ENCODE data around the gene YJEFN3. TPM values are rescaled to one million over a fixed set of nuclear protein-coding genes. Genes with fewer than 3 reads are reported as not detected.
A peak's percentile ranks its signal among the peaks of the same experiment; 100 is the strongest.

Gene YJEFN3
- total RNA-seq, 1 experiment from 2014 or later = 6.1 TPM

DNA sequence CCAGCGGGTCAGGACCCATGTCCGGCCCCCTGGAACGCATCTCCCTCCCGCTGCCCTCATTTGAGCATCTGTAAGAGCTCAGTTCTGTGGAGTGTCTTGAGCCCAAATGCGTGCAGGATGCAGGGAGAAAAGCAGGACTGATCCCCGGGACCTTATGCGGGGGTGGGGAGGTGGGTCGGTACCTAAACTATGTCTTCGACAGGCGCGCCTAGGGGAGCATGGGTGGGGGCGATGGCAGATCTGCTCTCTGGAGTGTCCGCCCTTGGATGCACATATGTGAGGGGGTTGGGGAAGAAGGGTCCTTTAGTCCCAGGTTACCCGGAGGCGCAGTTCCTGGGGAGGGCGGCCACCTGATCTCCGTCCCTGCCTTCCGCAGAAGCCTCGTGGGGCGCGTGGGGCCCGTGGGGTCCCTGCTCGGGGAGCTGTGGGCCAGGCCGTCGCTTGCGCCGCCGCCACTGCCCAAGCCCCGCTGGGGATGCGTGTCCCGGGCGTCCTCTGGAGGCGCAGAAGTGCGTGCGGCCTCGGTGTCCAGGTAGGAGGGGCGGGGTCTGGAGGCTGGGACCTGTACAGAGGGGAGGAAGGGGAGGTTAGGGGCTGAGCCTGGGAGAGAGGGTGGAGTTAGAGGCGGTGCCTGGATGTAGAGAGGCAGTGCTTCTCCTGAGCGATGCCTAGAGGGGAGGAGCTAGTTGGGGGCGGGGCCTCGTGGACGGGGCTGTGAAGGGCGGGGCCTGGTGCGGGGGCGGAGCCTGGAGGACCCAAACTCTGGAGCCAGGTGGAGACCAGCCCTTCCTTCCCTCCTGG is 12.2 kb downstream of the YJEFN3 start:
- no TSS peak for BruUV-seq (replicated peaks)
- ChIA-PET CTCF (no interaction called here), POLR2A (no interaction called here)
- in situ Hi-C loops (cut with HindIII; ENCODE audit: low pct_unique_long_range_greater_than_20kb, low sequenced_read_pairs) = no loop called here
- Histone ChIP-seq H3K4me1 (ENCODE audit: control insufficient read depth, insufficient read depth, low read length) (no peaks in the 10 kb centered on the region), H3K27me3 (ENCODE audit: control insufficient read depth, insufficient read depth, low read length) (no peaks in the 10 kb centered on the region), H3K4me3 (ENCODE audit: low read depth in 2 of 2, low read length in 2 of 2) (no peak overlapping the region), H3K27ac (ENCODE audit: low read length) (no peak overlapping the region), H3K36me3 (ENCODE audit: control insufficient read depth, insufficient read depth, low read length) (no peaks in the 10 kb centered on the region), H3K9me3 (ENCODE audit: control insufficient read depth, insufficient read depth, low read depth, low read length) (no peaks in the 10 kb centered on the region)
- DNase-seq (ENCODE audit: low read depth, low spot score) (no peak), ATAC-seq (peak; percentile 53)
- TF ChIP-seq SIN3A (IDR thresholded peaks at IDR 0.05; ENCODE audit: borderline replicate concordance, insufficient read depth, low read depth, low read length) (no peak), TCF7L2 (IDR thresholded peaks at IDR 0.05; ENCODE audit: low read depth, low read length) (no peak), POLR2AphosphoS5 (IDR thresholded peaks at IDR 0.05; ENCODE audit: low read depth, low read length) (no peak)
- TF ChIP-seq, protein P1, sequence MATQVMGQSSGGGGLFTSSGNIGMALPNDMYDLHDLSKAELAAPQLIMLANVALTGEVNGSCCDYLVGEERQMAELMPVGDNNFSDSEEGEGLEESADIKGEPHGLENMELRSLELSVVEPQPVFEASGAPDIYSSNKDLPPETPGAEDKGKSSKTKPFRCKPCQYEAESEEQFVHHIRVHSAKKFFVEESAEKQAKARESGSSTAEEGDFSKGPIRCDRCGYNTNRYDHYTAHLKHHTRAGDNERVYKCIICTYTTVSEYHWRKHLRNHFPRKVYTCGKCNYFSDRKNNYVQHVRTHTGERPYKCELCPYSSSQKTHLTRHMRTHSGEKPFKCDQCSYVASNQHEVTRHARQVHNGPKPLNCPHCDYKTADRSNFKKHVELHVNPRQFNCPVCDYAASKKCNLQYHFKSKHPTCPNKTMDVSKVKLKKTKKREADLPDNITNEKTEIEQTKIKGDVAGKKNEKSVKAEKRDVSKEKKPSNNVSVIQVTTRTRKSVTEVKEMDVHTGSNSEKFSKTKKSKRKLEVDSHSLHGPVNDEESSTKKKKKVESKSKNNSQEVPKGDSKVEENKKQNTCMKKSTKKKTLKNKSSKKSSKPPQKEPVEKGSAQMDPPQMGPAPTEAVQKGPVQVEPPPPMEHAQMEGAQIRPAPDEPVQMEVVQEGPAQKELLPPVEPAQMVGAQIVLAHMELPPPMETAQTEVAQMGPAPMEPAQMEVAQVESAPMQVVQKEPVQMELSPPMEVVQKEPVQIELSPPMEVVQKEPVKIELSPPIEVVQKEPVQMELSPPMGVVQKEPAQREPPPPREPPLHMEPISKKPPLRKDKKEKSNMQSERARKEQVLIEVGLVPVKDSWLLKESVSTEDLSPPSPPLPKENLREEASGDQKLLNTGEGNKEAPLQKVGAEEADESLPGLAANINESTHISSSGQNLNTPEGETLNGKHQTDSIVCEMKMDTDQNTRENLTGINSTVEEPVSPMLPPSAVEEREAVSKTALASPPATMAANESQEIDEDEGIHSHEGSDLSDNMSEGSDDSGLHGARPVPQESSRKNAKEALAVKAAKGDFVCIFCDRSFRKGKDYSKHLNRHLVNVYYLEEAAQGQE (IDR thresholded peaks at IDR 0.05; ENCODE audit: insufficient read depth in 1 of 2, low read depth in 2 of 2, low read length in 1 of 2) = no peak
- TF ChIP-seq, protein P2, sequence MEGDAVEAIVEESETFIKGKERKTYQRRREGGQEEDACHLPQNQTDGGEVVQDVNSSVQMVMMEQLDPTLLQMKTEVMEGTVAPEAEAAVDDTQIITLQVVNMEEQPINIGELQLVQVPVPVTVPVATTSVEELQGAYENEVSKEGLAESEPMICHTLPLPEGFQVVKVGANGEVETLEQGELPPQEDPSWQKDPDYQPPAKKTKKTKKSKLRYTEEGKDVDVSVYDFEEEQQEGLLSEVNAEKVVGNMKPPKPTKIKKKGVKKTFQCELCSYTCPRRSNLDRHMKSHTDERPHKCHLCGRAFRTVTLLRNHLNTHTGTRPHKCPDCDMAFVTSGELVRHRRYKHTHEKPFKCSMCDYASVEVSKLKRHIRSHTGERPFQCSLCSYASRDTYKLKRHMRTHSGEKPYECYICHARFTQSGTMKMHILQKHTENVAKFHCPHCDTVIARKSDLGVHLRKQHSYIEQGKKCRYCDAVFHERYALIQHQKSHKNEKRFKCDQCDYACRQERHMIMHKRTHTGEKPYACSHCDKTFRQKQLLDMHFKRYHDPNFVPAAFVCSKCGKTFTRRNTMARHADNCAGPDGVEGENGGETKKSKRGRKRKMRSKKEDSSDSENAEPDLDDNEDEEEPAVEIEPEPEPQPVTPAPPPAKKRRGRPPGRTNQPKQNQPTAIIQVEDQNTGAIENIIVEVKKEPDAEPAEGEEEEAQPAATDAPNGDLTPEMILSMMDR (IDR thresholded peaks at IDR 0.05) = no peak
- intact Hi-C loops (cut with micrococcal nuclease; ENCODE audit: unreplicated experiment) = no loop called here

DNA sequence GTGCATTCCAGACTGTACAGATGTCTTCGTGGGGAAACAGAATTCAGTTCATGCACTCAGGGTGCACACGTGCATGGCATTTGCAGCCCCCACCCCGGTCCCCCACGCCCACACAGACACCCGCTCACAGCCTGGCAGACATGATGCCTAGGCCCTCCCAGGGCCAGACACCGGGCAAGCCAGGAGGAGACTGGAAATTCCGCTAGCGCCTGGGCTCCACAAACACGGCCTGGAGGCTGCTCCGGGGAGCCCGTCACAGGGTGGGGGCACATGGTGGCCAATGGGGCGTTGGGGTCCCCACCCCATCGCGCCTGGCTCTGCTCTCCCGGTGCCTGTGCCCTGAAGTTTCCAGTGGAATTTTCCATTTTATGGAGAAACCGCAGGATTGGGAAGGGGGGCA is 12.9 kb downstream of the YJEFN3 start:
- in situ Hi-C loops (cut with HindIII; ENCODE audit: low pct_unique_long_range_greater_than_20kb, low sequenced_read_pairs) (no loop called here), intact Hi-C loops (cut with micrococcal nuclease; ENCODE audit: unreplicated experiment) (no loop called here)
- BruUV-seq (replicated peaks) = no TSS peak

More for the DNA sequence above, 12.9 kb downstream of the YJEFN3 start:
- H3K27ac ChIP-seq (ENCODE audit: low read length) = no peak overlapping the region
- POLR2A ChIA-PET = no interaction called here
- no peak overlapping the region for H3K4me3 ChIP-seq (ENCODE audit: low read depth in 2 of 2, low read length in 2 of 2)
- H3K4me1 ChIP-seq (ENCODE audit: control insufficient read depth, insufficient read depth, low read length) = no peaks in the 10 kb centered on the region
- DNase-seq (ENCODE audit: low read depth, low spot score) = no peak
- TF ChIP-seq SIN3A (IDR thresholded peaks at IDR 0.05; ENCODE audit: borderline replicate concordance, insufficient read depth, low read depth, low read length) = no peak
- TF ChIP-seq, protein P1 (IDR thresholded peaks at IDR 0.05; ENCODE audit: insufficient read depth in 1 of 2, low read depth in 2 of 2, low read length in 1 of 2) = no peak
- TF ChIP-seq, protein P2 (IDR thresholded peaks at IDR 0.05) = no peak
- TF ChIP-seq TCF7L2 (IDR thresholded peaks at IDR 0.05; ENCODE audit: low read depth, low read length) = no peak
- no peak for TF ChIP-seq POLR2AphosphoS5 (IDR thresholded peaks at IDR 0.05; ENCODE audit: low read depth, low read length)
- H3K36me3 ChIP-seq (ENCODE audit: control insufficient read depth, insufficient read depth, low read length) = no peaks in the 10 kb centered on the region
- CTCF ChIA-PET = no interaction called here
- no peaks in the 10 kb centered on the region for H3K27me3 ChIP-seq (ENCODE audit: control insufficient read depth, insufficient read depth, low read length)
- H3K9me3 ChIP-seq (ENCODE audit: control insufficient read depth, insufficient read depth, low read depth, low read length) = no peaks in the 10 kb centered on the region
- no peak for ATAC-seq
